ENCODE results near the gene CLIC5. TPM values are rescaled to one million over a fixed set of nuclear protein-coding genes. Genes with fewer than 3 reads are reported as not detected.

The CLIC5 gene
- total RNA-seq, 1 donor from 2014 or later = 31.3 TPM

DNA sequence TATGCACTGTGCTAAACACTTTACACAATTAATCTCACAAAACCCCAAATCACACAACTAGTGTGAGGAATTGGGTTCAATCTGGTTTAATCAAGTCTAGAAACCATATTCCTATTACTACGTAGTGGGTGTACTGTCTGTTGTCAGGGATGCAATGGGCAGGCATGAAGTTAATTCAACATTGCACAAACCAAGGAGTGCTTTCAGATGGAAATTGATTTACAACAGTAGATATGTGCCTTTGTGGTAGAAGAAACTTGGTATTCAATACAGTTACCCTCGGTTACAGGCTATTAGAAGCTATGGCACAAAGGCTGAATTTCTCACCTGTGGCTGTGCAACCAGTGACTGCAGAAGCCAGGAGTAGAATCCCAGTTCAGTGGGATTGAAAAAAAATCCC is 157.8 kb downstream of the CLIC5 start:
- peaks cover 10% of the 10 kb centered on the region for H3K4me1 Mint-ChIP-seq (ENCODE audit: unreplicated experiment)

DNA sequence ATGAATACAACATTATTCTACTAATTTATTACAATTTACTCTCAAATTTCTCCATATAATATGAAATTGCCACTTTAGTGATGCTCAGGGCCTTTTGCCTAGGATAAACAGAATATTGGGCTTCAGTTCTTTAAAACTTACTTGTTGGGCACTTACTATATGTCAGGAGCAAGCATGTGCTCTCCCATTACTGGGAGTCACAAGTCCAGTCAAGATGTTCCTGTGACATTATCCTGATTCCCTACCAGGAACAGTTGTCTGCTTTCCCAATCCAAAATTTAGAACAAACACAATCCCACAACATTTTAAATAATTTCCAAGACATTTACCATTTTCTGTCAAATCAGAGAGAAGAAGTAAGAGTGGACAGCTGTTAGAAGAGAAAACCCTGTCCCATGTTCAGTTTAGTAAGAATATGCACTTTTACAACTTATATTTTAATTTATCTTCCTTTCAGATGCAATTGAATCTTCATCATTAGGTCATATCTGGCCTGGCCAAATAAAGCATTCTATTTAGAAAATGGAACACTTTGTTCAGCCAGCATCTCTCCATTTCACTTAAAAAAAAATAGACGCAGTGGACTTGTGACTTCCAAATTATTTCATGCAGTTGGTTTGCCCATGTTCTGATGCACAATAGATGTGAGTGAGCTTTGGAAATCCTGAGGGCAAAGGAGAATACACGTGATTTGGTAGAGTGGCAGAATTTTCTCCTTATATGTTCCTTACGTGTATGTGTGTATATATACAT is 159.8 kb downstream of the CLIC5 start:
- DNase-seq (ENCODE audit: extremely low spot score, unreplicated experiment) = no peak
- Mint-ChIP-seq H3K4me3 (no peak overlapping the region), H3K27me3 (peaks cover 32% of the 10 kb centered on the region), H3K4me1 (ENCODE audit: unreplicated experiment) (peaks cover 10% of the 10 kb centered on the region), H3K27ac (no peak overlapping the region), H3K36me3 (no peaks in the 10 kb centered on the region), H3K9me3 (no peaks in the 10 kb centered on the region)
- TF ChIP-seq, protein P1, sequence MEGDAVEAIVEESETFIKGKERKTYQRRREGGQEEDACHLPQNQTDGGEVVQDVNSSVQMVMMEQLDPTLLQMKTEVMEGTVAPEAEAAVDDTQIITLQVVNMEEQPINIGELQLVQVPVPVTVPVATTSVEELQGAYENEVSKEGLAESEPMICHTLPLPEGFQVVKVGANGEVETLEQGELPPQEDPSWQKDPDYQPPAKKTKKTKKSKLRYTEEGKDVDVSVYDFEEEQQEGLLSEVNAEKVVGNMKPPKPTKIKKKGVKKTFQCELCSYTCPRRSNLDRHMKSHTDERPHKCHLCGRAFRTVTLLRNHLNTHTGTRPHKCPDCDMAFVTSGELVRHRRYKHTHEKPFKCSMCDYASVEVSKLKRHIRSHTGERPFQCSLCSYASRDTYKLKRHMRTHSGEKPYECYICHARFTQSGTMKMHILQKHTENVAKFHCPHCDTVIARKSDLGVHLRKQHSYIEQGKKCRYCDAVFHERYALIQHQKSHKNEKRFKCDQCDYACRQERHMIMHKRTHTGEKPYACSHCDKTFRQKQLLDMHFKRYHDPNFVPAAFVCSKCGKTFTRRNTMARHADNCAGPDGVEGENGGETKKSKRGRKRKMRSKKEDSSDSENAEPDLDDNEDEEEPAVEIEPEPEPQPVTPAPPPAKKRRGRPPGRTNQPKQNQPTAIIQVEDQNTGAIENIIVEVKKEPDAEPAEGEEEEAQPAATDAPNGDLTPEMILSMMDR (conservative IDR thresholded peaks at IDR 0.05) = no peak

More for the DNA sequence above, 157.8 kb downstream of the CLIC5 start:
- TF ChIP-seq, protein P1 (conservative IDR thresholded peaks at IDR 0.05) = no peak
- DNase-seq (ENCODE audit: extremely low spot score, unreplicated experiment) = no peak
- no peaks in the 10 kb centered on the region for H3K36me3 Mint-ChIP-seq
- H3K27me3 Mint-ChIP-seq = peaks cover 33% of the 10 kb centered on the region
- H3K9me3 Mint-ChIP-seq = no peaks in the 10 kb centered on the region
- H3K27ac Mint-ChIP-seq = no peak overlapping the region
- no peak overlapping the region for H3K4me3 Mint-ChIP-seq

DNA sequence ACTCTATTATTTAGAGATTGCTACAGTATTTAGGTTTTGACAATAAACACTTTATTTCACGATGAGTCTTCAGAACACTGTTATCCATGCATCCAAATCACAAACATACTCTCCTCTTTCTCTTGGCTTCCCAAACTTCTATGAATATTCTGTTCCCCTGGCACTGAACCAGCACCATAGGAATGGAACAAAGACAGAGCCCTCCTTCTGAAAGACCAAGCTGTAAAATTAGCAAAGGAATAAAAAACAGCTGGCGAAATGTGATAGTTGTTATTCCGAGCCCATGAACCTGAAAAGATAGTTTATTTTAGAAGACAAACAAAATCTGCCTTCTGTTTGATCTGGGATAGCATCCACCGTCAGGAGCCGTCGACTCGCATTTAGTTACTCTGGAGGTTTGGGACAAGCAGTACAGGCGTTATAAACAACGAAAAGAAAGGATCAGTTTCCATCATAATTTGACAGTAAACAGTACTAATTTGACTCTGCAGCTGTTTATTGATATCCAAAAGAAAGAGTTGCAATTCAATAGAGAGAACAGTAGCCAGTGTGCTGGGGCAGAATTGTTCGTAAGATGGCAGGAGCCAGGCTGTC is 161.4 kb downstream of the CLIC5 start:
- H3K27me3 Mint-ChIP-seq = peaks cover 21% of the 10 kb centered on the region
- no peak overlapping the region for H3K27ac Mint-ChIP-seq
- TF ChIP-seq, protein P1 (conservative IDR thresholded peaks at IDR 0.05) = no peak
- H3K9me3 Mint-ChIP-seq = no peaks in the 10 kb centered on the region
- no peaks in the 10 kb centered on the region for H3K36me3 Mint-ChIP-seq
- DNase-seq (ENCODE audit: extremely low spot score, unreplicated experiment) = no peak
- H3K4me3 Mint-ChIP-seq = no peak overlapping the region
- H3K4me1 Mint-ChIP-seq (ENCODE audit: unreplicated experiment) = peaks cover 15% of the 10 kb centered on the region

DNA sequence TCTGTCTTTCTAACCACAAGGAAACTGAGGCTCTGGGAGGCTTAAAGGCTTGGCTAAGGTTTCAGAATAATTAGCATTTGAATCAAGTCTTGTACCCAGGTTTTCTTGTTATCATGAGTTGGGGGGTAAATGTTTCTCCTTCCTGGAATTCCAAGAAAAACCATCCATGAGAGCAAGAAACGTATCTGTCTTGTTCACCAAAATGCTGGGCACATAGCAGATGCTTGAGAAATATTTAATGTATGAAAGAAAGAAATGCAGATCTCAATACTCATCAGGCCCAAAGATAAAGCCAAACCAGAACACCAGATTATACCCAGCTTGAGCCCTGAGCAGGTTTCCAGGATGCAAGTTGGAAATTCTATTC is 164.6 kb downstream of the CLIC5 start:
- Mint-ChIP-seq H3K27me3 (peaks cover 5% of the 10 kb centered on the region), H3K36me3 (no peaks in the 10 kb centered on the region), H3K4me3 (no peak overlapping the region), H3K9me3 (no peaks in the 10 kb centered on the region), H3K4me1 (ENCODE audit: unreplicated experiment) (peaks cover 15% of the 10 kb centered on the region), H3K27ac (no peak overlapping the region)
- TF ChIP-seq, protein P1 (conservative IDR thresholded peaks at IDR 0.05) = no peak
- DNase-seq (ENCODE audit: extremely low spot score, unreplicated experiment) = no peak

DNA sequence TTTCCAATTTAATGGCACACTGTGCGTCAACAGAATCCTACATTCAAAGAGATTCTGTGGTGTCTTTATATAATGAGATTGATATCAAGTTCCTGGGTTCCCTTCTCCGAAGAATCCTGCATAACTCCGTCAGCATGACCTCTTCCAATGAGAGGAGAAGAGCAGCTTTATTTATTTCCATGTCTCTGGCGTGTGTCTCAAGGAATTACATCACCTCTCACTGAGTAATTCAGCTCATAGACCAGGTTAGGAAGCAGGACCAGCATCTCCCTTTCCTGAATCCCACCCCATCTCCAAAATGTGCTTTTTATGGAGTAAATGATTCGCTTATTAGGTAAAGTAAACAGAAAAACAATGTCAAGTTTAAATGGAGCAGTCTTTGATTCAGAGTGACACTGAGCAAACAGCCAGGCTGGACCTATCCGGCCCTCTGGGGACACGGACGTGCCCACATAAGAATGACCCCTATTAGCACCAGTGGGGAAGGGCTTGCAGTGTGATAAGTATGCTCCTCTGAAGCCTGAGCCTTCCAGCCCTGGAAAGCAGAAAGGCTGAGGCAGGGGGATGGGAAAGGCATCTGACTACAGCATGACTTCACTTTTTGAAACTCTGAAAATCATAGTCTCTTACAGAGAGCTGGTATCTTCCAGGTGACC is 165.2 kb downstream of the CLIC5 start:
- H3K4me1 Mint-ChIP-seq (ENCODE audit: unreplicated experiment) = peaks cover 15% of the 10 kb centered on the region
- TF ChIP-seq, protein P1 (conservative IDR thresholded peaks at IDR 0.05) = no peak
- H3K4me3 Mint-ChIP-seq = no peak overlapping the region
- H3K36me3 Mint-ChIP-seq = no peaks in the 10 kb centered on the region
- H3K27ac Mint-ChIP-seq = no peak overlapping the region
- H3K9me3 Mint-ChIP-seq = peaks cover 4% of the 10 kb centered on the region
- H3K27me3 Mint-ChIP-seq = peaks cover 5% of the 10 kb centered on the region
- no peak for DNase-seq (ENCODE audit: extremely low spot score, unreplicated experiment)

All from type B pancreatic cell (in vitro differentiated cells).